SK-N-SH (cell line): ENCODE results near the gene AIF1.

Experiments
- CHD2 ChIP-seq: fragments of 150-350 bp; IDR thresholded peaks from 2 replicates; pipeline ENCODE4 v1.6.1; 2018; ENCODE audit warnings: low read length; ENCODE audit not compliant: partially characterized antibody
- CTCF ChIP-seq: fragments of 200-600 bp; sonication (generic); IDR thresholded peaks from 2 replicates; pipeline ENCODE4 v1.6.1; 2017; ENCODE audit warnings: antibody characterized with exemption, mild to moderate bottlenecking, moderate library complexity
- FOSL2 ChIP-seq: IDR thresholded peaks from 2 replicates; pipeline ENCODE4 v1.4.0; 2012; ENCODE audit warnings: low read depth, mild to moderate bottlenecking, moderate library complexity, borderline replicate concordance
- FOXM1 ChIP-seq: IDR thresholded peaks from 2 replicates; pipeline ENCODE4 v1.4.0; 2012; ENCODE audit warnings: low read depth, mild to moderate bottlenecking

DNA sequence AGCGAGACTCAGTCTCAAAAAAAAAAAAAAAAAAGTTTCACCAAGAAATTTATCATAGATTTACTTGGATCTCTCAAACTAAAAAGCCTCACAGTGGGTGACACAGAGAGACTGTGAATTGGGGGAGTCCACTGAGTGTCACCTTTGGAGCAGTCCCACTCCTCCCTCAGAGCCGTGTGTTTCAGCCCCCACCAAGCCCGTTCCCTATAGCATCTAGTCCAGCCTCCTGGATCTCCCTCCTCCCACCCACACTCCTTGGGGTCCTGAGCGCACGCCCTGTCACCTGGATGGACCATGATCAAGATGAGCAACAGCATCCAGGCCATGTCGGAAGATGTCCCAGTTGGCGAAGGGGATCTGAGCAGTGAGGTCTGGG is 22.6 kb upstream of the AIF1 start:
- TF ChIP-seq CHD2 (no peak), FOSL2 (no peak), FOXM1 (no peak), CTCF (no peak)
